A673 (cell line): Measurements from ENCODE around the gene DNM2.

Experiments used
- CTCF ChIP-seq: fragments of 300-800, 200-600 bp; sonication (generic); conservative IDR thresholded peaks from 2 replicates; pipeline ENCODE4 v1.5.1; 2017; ENCODE audit warnings: low read depth, mild to moderate bottlenecking, antibody characterized with exemption, low read length, moderate library complexity, mixed read lengths
- EZH2 ChIP-seq: fragments of 200-600 bp; sonication (generic); IDR thresholded peaks from 2 replicates; pipeline ENCODE4 v1.6.1; 2017; ENCODE audit warnings: borderline replicate concordance, low read depth, mild to moderate bottlenecking, mixed read lengths, antibody characterized with exemption, low read length; ENCODE audit not compliant: poor library complexity, severe bottlenecking

GRCh38 chr19:10782795-10783194 lies 64.9 kb downstream of the DNM2 start:
- TF ChIP-seq CTCF (no peak), EZH2 (no peak)
